Naive thymus-derived CD8-positive, alpha-beta T cell (primary cell): ENCODE data around the gene MGA. TPM values are rescaled to one million over a fixed set of nuclear protein-coding genes. Genes with fewer than 3 reads are reported as not detected.

ENCODE experiments used
- ATAC-seq, 2 donors: fragments of 150-1000 bp; cut with Tn5 transposase in 1 of 2; sonication (Bioruptor Pico), chemical (Tn5 transposase) in 1 of 2; 1 replicate in 1 of 2; 2 replicates in 1 of 2; pipeline ENCODE4 v1.10.0; 2021; ENCODE audit warnings: mild to moderate bottlenecking in 2 of 2, moderate library complexity in 2 of 2
- POLR2A ChIA-PET: fragments of 350-600 bp; sonication (Branson Sonifier 250); formaldehyde crosslinking; loops from one replicate; lab custom pipeline; 2021; ENCODE audit warnings: antibody characterized with exemption; lab: Charles Lee
- DNase-seq, 10 donors: peaks; one replicate each; pipeline versions ENCODE4 v3.0.0 to v3.0.0-alpha.2; 2020 to 2022
- H3K27ac Mint-ChIP-seq, 10 donors: one replicate each; pipeline ENCODE4 v1.8.0; 2020 to 2022; ENCODE audit warnings: mild to moderate bottlenecking in 10 of 10, mixed read lengths in 10 of 10, moderate library complexity in 4 of 10, inconsistent platforms in 1 of 10
- H3K27me3 Mint-ChIP-seq, 5 donors: one replicate each; pipeline ENCODE4 v1.8.0; 2021 to 2022; ENCODE audit warnings: mixed read lengths in 5 of 5
- H3K36me3 Mint-ChIP-seq, 3 donors: one replicate each; pipeline ENCODE4 v1.8.0; 2020 to 2022; ENCODE audit warnings: mixed read lengths in 3 of 3, mild to moderate bottlenecking in 2 of 3, inconsistent platforms in 1 of 3
- H3K4me1 Mint-ChIP-seq, 4 donors: one replicate each; pipeline ENCODE4 v1.8.0; 2021 to 2022; ENCODE audit warnings: mixed read lengths in 4 of 4
- H3K4me3 Mint-ChIP-seq, 10 donors: one replicate each; pipeline ENCODE4 v1.8.0; 2020 to 2022; ENCODE audit warnings: mild to moderate bottlenecking in 10 of 10, mixed read lengths in 10 of 10, moderate library complexity in 6 of 10, inconsistent platforms in 1 of 10
- H3K9me3 Mint-ChIP-seq, 9 donors: one replicate each; pipeline ENCODE4 v1.8.0; 2020 to 2022; ENCODE audit warnings: mixed read lengths in 9 of 9, mild to moderate bottlenecking in 3 of 9, inconsistent platforms in 1 of 9, moderate library complexity in 1 of 9
- polyA plus RNA-seq, 3 donors: library from polyadenylated mRNA; unstranded; fragments of 300-500 nt; fragmentation: Illumina TruSeq; gene quantifications; one replicate each; pipeline ENCODE4 v1.2.3, GENCODE V29; 2021
- total RNA-seq, 8 experiments: library from RNA in 2 of 8; stranded (reverse) in 2 of 8; gene quantifications; one replicate each; pipeline ENCODE4 v1.2.3 and lab custom pipeline; 2021 to 2026

The MGA gene
- total and polyA plus RNA-seq, 5 experiments from 2014 or later, result 12.2 to 67.6 (median 20.6) TPM

DNA sequence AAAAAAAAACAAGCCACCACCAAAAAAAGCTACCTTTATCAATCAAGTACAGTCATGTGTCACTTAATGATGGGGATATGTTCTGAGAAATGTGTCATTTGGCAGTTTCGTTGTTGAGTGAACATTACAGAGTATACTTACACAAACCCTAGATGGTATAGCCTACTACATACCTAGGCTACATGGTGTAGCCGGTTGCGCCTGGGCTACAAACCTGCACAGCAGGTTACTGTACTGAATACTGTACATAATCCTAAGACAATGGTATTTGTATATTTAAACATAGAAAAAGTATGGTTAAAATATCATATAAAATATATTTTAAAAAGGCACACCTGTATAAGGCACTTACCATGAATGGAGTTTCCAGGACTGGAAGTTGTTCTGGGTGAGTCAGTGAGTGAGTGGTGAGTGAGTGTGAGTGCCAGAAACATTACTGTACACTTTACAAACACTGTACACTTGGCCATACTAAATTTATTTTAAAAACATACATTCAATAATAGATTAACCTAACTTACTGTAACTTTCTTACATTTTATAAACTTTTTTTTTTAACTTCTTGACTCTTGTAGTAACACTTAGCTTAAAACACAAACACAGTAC lies 141.7 kb downstream of the MGA start:
- Mint-ChIP-seq H3K36me3 (peaks cover 0 to 35% (median 7%) of the 10 kb centered on the region in 3 donors), H3K27ac (no peak overlapping the region), H3K4me3 (no peak overlapping the region), H3K27me3 (no peaks in the 10 kb centered on the region), H3K9me3 (no peaks in the 10 kb centered on the region), H3K4me1 (peaks cover 8 to 26% (median 10%) of the 10 kb centered on the region in 4 donors)
- POLR2A ChIA-PET, result interaction anchor here (1.1 kb wide), 1 partner anchor 11 kb away, joined by 3 read pairs; no protein-coding TSS in a partner anchor
- ATAC-seq, result no peak
- DNase-seq, result no peak

DNA sequence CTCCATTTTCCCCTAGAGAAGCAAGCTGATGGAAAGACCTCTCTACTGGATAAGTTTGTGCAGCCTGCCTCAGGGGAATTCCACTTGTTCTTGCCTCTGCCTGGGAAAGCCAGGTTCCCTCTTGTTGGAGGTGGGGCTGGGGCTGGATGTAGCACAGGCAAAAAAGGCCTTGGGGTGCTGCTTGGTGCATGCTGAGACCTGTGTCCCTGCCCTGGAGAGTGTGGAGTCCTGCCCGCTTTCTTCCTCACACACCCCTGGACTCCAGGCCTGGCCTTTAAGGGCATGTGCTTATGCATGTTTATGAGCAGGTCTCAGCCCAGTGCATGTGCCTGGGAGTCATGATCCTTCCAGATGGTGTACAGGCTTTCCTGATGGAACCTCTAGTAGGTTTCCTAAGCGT lies 144.2 kb downstream of the MGA start:
- Mint-ChIP-seq H3K4me1 (peaks cover 6 to 20% (median 12%) of the 10 kb centered on the region in 4 donors), H3K27ac (peak overlapping the region; percentile 58 to 95 (median 84)), H3K36me3 (peaks cover 0 to 34% (median 7%) of the 10 kb centered on the region in 3 donors), H3K27me3 (no peaks in the 10 kb centered on the region), H3K4me3 (no peak overlapping the region), H3K9me3 (no peaks in the 10 kb centered on the region)
- ATAC-seq, result no peak
- POLR2A ChIA-PET, result no interaction called here
- DNase-seq, result no peak

- POLR2A ChIA-PET, result no interaction called here
- peak overlapping the region in 2 of 10 donors; percentile 56 to 69 for H3K4me3 Mint-ChIP-seq
- ATAC-seq (peak in 1 of 2 donors; percentile 43), DNase-seq (no peak)
- peak overlapping the region; percentile 66 to 95 (median 85) for H3K27ac Mint-ChIP-seq
- peaks cover 10 to 27% (median 17%) of the 10 kb centered on the region in 4 donors for H3K4me1 Mint-ChIP-seq
- H3K27me3 Mint-ChIP-seq, result no peaks in the 10 kb centered on the region
- peaks cover 0 to 27% (median 4%) of the 10 kb centered on the region in 3 donors for H3K36me3 Mint-ChIP-seq
- no peaks in the 10 kb centered on the region for H3K9me3 Mint-ChIP-seq
Measured at GRCh38 chr15:41804916-41805666, 144.9 kb downstream of the MGA start.

DNA sequence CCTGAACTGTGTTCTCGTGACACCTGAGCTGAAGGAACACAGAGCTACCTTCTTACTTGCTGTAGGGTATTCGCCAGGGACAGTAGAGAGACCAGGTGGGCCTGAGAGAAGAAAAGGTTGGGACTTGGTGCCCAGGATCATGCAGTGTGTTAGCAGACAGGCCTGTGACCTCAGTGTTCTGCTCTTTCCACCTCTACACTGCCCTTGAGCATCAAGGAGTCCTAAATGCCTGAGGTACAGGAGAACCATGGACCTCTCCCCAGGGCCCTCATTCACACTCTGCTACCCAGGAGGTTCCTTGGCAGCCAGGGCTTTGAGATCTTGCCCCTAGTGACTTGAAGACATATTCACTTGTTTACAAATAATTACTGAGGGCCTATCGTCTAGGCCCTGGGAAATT lies 145.5 kb downstream of the MGA start:
- no peak for ATAC-seq
- Mint-ChIP-seq H3K27ac (peak overlapping the region in 6 of 10 donors; percentile 15 to 72 (median 46)), H3K9me3 (no peaks in the 10 kb centered on the region), H3K27me3 (no peaks in the 10 kb centered on the region), H3K36me3 (peaks cover 0 to 21% (median 0%) of the 10 kb centered on the region in 3 donors), H3K4me3 (no peak overlapping the region), H3K4me1 (peaks cover 13 to 31% (median 18%) of the 10 kb centered on the region in 4 donors)
- no peak for DNase-seq
- POLR2A ChIA-PET, result no interaction called here

DNA sequence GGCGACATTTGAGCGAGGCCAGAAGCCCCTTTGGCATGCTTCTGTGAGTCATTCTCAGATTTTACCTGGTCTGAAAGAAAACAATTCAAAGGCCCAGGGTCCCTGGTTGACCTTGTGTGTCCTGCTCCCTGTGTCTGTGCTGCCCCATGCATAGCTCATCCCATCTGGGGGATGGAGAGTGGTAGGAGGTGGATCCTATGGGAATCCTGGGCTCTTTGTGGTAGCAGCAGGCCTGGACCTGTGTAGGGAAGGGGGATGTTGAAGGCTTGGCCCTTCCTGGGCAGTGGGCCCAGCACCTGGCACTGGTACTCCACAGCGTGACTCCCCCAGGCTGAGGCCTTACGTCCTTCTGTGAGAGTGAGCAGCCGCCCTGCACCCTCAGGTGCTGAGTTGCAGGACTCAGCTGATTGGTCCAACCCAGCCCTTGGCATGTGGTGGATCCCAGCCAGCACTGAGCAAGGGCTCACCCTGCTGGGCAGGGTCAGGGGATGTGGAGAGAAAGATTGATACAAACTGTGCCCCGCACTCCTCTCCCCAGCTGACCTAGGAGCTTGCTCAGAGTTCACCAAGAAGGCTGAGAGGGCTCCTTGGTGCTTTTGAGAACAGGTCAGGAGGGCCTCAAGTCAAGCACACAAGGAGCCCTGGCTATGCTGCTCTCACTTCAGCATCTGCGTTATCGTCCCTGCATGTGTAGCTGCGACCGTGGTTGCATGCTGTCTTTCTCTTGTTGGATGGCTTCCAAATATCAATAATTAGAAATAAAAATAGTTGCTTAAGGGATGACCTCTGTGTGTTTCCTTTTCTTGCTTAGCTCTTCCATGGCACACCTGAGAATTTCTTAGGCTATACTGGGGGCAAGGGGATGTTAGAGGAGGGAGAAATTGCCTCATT lies 146.3 kb downstream of the MGA start:
- no peak for ATAC-seq
- POLR2A ChIA-PET, result no interaction called here
- Mint-ChIP-seq H3K9me3 (no peaks in the 10 kb centered on the region), H3K36me3 (peaks cover 0 to 12% (median 0%) of the 10 kb centered on the region in 3 donors), H3K27me3 (no peaks in the 10 kb centered on the region), H3K27ac (peak overlapping the region in 3 of 10 donors; percentile 0 to 35 (median 15)), H3K4me1 (peaks cover 14 to 39% (median 24%) of the 10 kb centered on the region in 4 donors), H3K4me3 (no peak overlapping the region)
- DNase-seq, result no peak

- Mint-ChIP-seq H3K9me3 (no peaks in the 10 kb centered on the region), H3K36me3 (peaks cover 0 to 16% (median 3%) of the 10 kb centered on the region in 3 donors), H3K4me1 (peaks cover 15 to 39% (median 27%) of the 10 kb centered on the region in 4 donors), H3K27ac (peak overlapping the region in 2 of 10 donors; percentile 22 to 52), H3K4me3 (peak overlapping the region in 1 of 10 donors; percentile 8), H3K27me3 (no peaks in the 10 kb centered on the region)
- POLR2A ChIA-PET, result interaction anchor here (4.5 kb wide), 1 partner anchor 35 kb away, joined by 37 read pairs; the partner anchor contains the start of gene MAPKBP1
- ATAC-seq (no peak), DNase-seq (no peak)
Measured at GRCh38 chr15:41809121-41809520, 148.9 kb downstream of the MGA start.

DNA sequence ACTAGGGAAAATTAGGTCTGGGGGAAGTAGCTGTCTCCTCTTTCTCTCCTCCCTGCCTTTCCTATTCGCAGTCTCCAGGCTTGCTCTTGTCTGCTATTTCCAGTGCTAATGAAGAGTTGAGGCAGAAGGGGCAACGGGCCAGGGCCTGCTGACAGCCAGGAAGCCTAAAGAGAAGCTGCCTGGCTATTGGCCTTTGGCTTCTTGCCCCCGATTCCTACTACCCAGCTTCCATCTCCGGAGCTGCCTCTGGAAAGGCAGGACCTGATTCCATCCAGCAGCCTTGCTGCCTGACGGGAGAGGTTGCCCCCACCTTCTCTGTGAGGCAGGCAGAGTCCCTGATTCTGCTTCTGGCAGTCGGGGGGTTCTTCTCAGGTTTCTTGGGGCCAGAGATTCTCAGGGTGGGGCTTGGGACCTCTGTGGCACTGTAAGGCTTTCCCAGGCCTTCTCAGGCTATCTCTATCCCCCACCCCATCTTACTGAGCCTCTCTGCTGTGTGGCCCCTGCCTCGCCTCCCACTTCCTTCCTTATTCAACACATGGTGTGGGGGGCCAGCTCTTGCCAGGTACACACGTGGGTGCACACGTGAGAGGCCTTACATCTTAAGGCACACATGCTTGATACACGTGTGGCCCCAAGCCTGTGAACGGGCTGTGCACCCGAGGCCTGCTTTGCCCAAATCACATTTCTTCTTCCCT lies 149.5 kb downstream of the MGA start:
- Mint-ChIP-seq H3K36me3 (peaks cover 0 to 18% (median 3%) of the 10 kb centered on the region in 3 donors), H3K4me3 (no peak overlapping the region), H3K27me3 (no peaks in the 10 kb centered on the region), H3K27ac (peak overlapping the region in 4 of 10 donors; percentile 26 to 85 (median 62)), H3K4me1 (peaks cover 12 to 33% (median 24%) of the 10 kb centered on the region in 4 donors), H3K9me3 (no peaks in the 10 kb centered on the region)
- DNase-seq, result peak in 1 of 10 donors; percentile 33
- peak in 1 of 2 donors; percentile 51 for ATAC-seq
- POLR2A ChIA-PET, result interaction anchor here (0.7 to 4.5 kb wide), 3 partner anchors 36 to 126 kb away, joined by 3 to 37 read pairs (median 6); partner anchors contain the start of gene MAPKBP1

GRCh38 chr15:41810651-41811431 lies 150.6 kb downstream of the MGA start:
- Mint-ChIP-seq H3K9me3 (no peaks in the 10 kb centered on the region), H3K4me1 (peaks cover 9 to 23% (median 20%) of the 10 kb centered on the region in 4 donors), H3K4me3 (no peak overlapping the region), H3K36me3 (peaks cover 1 to 22% (median 3%) of the 10 kb centered on the region in 3 donors), H3K27me3 (no peaks in the 10 kb centered on the region), H3K27ac (peak overlapping the region in 4 of 10 donors; percentile 48 to 66 (median 56))
- DNase-seq, result no peak
- POLR2A ChIA-PET, result interaction anchor here (0.7 to 4.5 kb wide), 6 partner anchors 16 to 253 kb away, joined by 3 to 37 read pairs (median 4); partner anchors contain the start of gene MAPKBP1
- ATAC-seq, result peak; percentile 9 to 13

GRCh38 chr15:41811432-41812195 lies 151.4 kb downstream of the MGA start:
- H3K4me3 Mint-ChIP-seq, result no peak overlapping the region
- H3K36me3 Mint-ChIP-seq, result peaks cover 3 to 30% (median 5%) of the 10 kb centered on the region in 3 donors
- H3K27me3 Mint-ChIP-seq, result no peaks in the 10 kb centered on the region
- ATAC-seq, result peak; percentile 90 to 98
- no peaks in the 10 kb centered on the region for H3K9me3 Mint-ChIP-seq
- peak overlapping the region in 2 of 10 donors; percentile 48 to 57 for H3K27ac Mint-ChIP-seq
- peaks cover 9 to 21% (median 20%) of the 10 kb centered on the region in 4 donors for H3K4me1 Mint-ChIP-seq
- peak; percentile 61 to 86 (median 72) for DNase-seq
- POLR2A ChIA-PET, result interaction anchor here (1.3 to 4.5 kb wide), 5 partner anchors 15 to 254 kb away, joined by 3 to 37 read pairs (median 4); partner anchors contain the start of gene MAPKBP1

DNA sequence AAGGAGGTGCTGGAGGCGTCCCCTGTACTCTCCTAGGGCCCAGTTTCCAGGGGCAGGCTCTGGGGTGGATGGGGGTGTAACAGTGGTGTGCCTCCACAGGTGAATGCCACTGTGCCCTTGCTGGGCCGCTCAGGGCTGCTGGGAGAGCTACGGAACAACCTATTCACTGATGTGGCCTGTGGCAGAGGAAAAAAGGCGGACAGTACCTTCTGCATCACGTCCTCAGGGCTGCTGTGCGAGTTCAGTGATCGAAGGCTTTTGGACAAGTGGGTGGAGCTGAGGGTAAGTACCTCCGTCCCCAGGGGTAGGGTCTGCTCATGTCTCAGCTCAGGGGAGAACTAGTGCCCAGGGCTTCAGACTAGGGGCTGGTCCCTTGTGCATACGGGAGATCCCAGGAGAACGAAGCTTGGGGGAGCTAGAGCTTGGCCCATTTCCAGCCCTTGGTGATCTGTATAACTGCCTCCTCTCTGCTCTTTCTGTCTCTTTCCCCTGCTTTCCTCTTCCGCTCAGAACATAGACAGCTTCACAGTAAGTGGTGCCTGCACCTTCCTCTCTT lies 152.7 kb downstream of the MGA start:
- POLR2A ChIA-PET, result interaction anchor here (1.1 to 4.5 kb wide), 3 partner anchors 11 to 255 kb away, joined by 3 to 37 read pairs (median 4); partner anchors contain the start of gene MAPKBP1
- ATAC-seq (no peak), DNase-seq (no peak)
- no peaks in the 10 kb centered on the region for H3K27me3 Mint-ChIP-seq
- peaks cover 9 to 21% (median 20%) of the 10 kb centered on the region in 4 donors for H3K4me1 Mint-ChIP-seq
- peaks cover 5 to 43% (median 10%) of the 10 kb centered on the region in 3 donors for H3K36me3 Mint-ChIP-seq
- H3K9me3 Mint-ChIP-seq, result no peaks in the 10 kb centered on the region
- H3K27ac Mint-ChIP-seq, result no peak overlapping the region
- no peak overlapping the region for H3K4me3 Mint-ChIP-seq
